Neural crest cell (in vitro differentiated cells): ENCODE measurements around the gene FANCE. TPM values are rescaled to one million over a fixed set of nuclear protein-coding genes. Genes with fewer than 3 reads are reported as not detected.

ENCODE experiments used
- DNase-seq: peaks from one replicate; pipeline ENCODE4 v3.0.0; 2021; ENCODE audit warnings: low read depth, mixed read lengths, low spot score
- H3K27ac Mint-ChIP-seq: one replicate; pipeline ENCODE4 v1.8.0; 2021; ENCODE audit warnings: mild to moderate bottlenecking, mixed read lengths; ENCODE audit not compliant: unreplicated experiment
- H3K27me3 Mint-ChIP-seq: 2 replicates; pipeline ENCODE4 v1.8.0; 2021; ENCODE audit warnings: low read depth, mild to moderate bottlenecking, mixed read lengths
- H3K36me3 Mint-ChIP-seq: 2 replicates; pipeline ENCODE4 v1.8.0; 2021; ENCODE audit warnings: low read depth, mild to moderate bottlenecking, mixed read lengths
- H3K4me1 Mint-ChIP-seq: 2 replicates; pipeline ENCODE4 v1.8.0; 2021; ENCODE audit warnings: mixed read lengths
- H3K4me3 Mint-ChIP-seq: one replicate; pipeline ENCODE4 v1.8.0; 2021; ENCODE audit warnings: mild to moderate bottlenecking, mixed read lengths
- H3K9me3 Mint-ChIP-seq: 2 replicates; pipeline ENCODE4 v1.8.0; 2021; ENCODE audit warnings: mixed read lengths
- total RNA-seq: library from RNA; stranded (reverse); gene quantifications from 2 replicates; pipeline ENCODE4 v1.2.1, GENCODE V29; 2021
- TF ChIP-seq, protein P1 (sequence below): fragments of 200-600 bp; sonication (generic); conservative IDR thresholded peaks from 2 replicates; pipeline ENCODE4 v1.5.0; 2021; ENCODE audit warnings: antibody characterized with exemption, mild to moderate bottlenecking

The FANCE gene
- total RNA-seq, 1 donor from 2014 or later = 20.4 TPM

DNA sequence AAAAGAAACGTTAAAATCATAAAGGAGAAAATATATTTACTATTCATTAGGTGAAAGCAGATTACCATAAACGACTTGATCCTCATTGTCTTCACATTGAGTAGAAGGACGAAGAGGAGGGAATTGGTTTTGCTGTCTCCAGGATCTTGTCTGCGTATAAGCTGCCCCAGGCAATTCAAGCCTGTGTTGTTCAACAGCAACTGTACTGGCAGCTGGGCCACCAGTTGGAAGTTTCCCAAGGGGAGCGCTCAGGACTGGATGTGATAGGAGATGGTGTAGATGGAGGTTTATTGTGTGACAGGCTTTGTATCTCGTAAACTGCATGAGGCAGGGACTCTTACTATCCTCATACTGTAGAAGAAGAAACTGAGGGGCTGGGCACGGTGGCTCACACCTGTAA lies 3.9 kb upstream of the FANCE start:
- no peak for DNase-seq
- H3K27ac Mint-ChIP-seq = no peak overlapping the region
- no peaks in the 10 kb centered on the region for H3K36me3 Mint-ChIP-seq
- H3K27me3 Mint-ChIP-seq = no peaks in the 10 kb centered on the region
- H3K4me3 Mint-ChIP-seq = no peak overlapping the region
- TF ChIP-seq, protein P1, sequence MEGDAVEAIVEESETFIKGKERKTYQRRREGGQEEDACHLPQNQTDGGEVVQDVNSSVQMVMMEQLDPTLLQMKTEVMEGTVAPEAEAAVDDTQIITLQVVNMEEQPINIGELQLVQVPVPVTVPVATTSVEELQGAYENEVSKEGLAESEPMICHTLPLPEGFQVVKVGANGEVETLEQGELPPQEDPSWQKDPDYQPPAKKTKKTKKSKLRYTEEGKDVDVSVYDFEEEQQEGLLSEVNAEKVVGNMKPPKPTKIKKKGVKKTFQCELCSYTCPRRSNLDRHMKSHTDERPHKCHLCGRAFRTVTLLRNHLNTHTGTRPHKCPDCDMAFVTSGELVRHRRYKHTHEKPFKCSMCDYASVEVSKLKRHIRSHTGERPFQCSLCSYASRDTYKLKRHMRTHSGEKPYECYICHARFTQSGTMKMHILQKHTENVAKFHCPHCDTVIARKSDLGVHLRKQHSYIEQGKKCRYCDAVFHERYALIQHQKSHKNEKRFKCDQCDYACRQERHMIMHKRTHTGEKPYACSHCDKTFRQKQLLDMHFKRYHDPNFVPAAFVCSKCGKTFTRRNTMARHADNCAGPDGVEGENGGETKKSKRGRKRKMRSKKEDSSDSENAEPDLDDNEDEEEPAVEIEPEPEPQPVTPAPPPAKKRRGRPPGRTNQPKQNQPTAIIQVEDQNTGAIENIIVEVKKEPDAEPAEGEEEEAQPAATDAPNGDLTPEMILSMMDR = no peak
- H3K9me3 Mint-ChIP-seq = no peaks in the 10 kb centered on the region
- peaks cover 15% of the 10 kb centered on the region for H3K4me1 Mint-ChIP-seq

DNA sequence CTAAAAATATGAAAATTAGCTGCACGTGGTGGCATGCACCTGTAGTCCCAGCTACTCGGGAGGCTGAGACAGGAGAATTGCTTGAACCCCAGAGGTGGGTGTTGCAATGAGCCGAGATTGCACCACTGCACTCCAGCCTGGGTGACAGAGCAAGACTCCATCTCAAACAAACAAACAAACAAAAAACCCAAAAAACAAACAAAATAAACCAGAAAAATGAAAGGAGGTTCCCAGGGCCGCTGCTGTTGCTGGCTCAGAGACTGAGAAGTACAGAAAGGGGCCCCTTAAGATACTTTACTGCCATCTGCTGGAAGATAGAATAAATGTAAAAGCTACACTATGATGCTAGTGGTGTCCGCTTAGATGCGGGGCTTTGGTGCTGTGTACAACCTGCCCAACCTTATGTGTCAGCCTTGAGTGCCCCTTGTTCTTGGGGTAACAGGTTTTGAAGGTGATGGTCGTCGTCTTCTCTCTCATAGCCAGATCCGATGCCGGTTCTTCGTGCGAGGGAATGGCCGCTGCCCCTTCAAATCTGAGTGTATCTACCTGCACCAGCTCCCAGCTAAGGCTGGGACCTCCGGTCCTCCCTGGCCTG lies 2.8 kb upstream of the FANCE start:
- Mint-ChIP-seq H3K4me3 (peak overlapping the region; percentile 67), H3K36me3 (no peaks in the 10 kb centered on the region), H3K4me1 (peaks cover 27% of the 10 kb centered on the region), H3K27ac (no peak overlapping the region), H3K9me3 (no peaks in the 10 kb centered on the region), H3K27me3 (no peaks in the 10 kb centered on the region)
- TF ChIP-seq, protein P1 = peak; percentile 82
- no peak for DNase-seq

DNA sequence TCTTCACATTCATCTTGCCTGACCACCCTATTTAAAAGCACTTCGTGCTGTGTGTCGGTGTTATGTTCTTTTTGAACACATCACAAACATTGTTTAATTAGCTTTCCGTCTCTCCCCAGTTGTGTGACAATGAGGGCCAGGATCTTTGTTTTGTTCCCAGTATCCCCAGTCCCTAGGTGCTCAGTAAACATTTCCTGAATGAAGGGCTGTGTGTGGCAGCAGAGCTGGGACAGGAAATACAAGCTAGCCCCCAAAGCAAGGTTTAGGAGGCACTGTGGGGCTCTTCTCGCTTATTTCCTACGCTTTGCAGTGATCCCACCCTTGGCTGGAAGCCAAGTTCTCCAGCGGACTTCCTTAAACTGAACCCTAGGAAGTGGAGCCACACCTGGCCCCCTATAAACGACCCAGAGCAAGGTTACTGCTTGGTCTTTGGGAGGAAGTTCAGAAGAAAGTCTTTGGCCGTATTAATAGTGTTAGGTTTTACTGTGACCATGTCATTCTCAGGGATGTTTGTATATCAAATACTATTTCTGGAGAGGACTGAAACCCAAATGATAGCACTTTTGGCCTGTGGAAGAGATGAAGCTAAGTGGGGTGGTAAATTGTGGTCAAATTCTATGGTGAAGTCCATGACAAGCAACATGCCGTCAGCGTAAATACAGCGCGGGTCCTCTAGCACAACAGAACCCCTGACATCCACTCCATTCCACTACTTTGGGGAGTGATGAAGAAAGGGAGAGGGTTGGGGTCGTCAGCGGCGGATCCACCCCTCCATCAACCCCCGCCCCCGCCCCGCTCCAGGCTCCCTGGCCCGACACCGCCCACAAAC lies 570 bp upstream of the FANCE start:
- TF ChIP-seq, protein P1 = no peak
- H3K27ac Mint-ChIP-seq = no peak overlapping the region
- peaks cover 9% of the 10 kb centered on the region for H3K36me3 Mint-ChIP-seq
- H3K4me3 Mint-ChIP-seq = peak overlapping the region; percentile 83
- no peaks in the 10 kb centered on the region for H3K9me3 Mint-ChIP-seq
- DNase-seq = no peak
- H3K27me3 Mint-ChIP-seq = no peaks in the 10 kb centered on the region
- peaks cover 38% of the 10 kb centered on the region for H3K4me1 Mint-ChIP-seq

DNA sequence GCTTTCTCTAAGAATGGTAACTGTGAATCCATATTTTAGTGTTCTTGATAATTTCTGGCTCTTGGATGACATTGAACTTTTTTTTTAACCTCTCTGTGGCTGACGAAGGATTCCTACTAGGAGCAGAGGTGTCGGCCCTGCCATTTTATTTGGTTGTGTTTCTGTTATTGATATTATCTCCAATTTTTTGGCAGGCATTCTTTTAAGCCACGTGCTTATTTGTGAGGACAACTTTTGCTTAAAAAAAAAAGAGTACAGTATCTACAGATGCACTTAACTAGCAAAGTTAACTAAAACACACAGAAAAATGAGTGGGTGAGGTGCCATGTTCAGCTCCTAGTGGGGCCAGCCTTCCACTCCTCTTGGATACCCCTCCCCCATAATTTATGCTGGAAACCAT lies 1.1 kb downstream of the FANCE start:
- Mint-ChIP-seq H3K27ac (no peak overlapping the region), H3K27me3 (no peaks in the 10 kb centered on the region), H3K4me3 (peak overlapping the region; percentile 86), H3K4me1 (peaks cover 38% of the 10 kb centered on the region), H3K36me3 (peaks cover 9% of the 10 kb centered on the region), H3K9me3 (no peaks in the 10 kb centered on the region)
- no peak for DNase-seq
- TF ChIP-seq, protein P1 = no peak

DNA sequence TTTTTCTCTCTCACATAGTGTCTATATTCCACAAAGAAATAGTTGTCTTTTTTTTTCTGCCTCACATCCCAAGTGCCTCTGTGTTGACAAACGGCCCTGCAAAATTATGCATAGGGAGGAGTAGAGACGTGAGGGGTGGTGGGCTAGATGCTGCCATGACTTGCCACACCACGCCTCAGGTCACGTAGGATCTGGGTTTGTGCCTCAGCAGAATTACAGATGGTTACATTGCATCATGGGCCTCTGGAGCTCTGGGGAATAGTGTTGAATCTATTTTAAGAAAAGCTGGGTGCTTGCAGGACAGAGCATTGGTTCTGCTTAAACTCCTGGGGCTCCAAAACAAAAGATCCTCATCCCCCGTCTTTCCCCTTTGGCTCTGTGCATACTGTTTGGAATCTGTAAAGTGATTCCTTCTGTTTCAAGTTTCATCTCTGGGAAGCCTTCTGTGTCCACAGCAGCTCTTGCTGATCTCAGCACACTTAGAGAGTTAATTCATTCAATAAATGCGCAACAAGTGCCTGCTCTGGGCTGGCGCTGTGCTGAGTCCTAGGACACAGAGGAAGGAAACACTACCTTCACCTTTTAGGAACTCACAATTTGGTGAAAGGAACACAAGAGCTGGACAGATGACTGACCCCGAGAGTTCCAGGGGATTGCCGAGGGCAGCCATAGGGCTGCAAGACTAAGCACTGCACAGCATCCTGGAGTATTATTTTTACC lies 2.4 kb downstream of the FANCE start:
- TF ChIP-seq, protein P1 = no peak
- DNase-seq = no peak
- Mint-ChIP-seq H3K27ac (peak overlapping the region; percentile 45), H3K27me3 (no peaks in the 10 kb centered on the region), H3K9me3 (no peaks in the 10 kb centered on the region), H3K36me3 (peaks cover 9% of the 10 kb centered on the region), H3K4me1 (peaks cover 38% of the 10 kb centered on the region), H3K4me3 (peak overlapping the region; percentile 86)
